AG04449 (cell line): ENCODE measurements around the gene PATJ.

Source experiments
- CTCF ChIA-PET: fragments of 350-600 bp; formaldehyde crosslinking; extraction: SDS; loops from one replicate; lab custom pipeline; 2021; ENCODE audit warnings: antibody characterized with exemption; lab: Yijun Ruan, JAX
- POLR2A ChIA-PET: fragments of 400-600, 350-600 bp; formaldehyde crosslinking; extraction: SDS; loops from one replicate; lab custom pipeline; 2020; ENCODE audit warnings: antibody characterized with exemption, inconsistent platforms; lab: Yijun Ruan, JAX
- DNase-seq: peaks from one replicate; pipeline ENCODE4 v3.0.0-alpha.2; 2010; ENCODE audit warnings: low read depth, low spot score
- H3K4me3 ChIP-seq: 2 replicates; pipeline ENCODE4 v1.5.1; 2011; ENCODE audit warnings: low read depth, mild to moderate bottlenecking, control low read depth, low read length
- TF ChIP-seq, protein P1 (sequence below): IDR thresholded peaks from one replicate; pipeline ENCODE4 v1.5.1; 2011; ENCODE audit warnings: mild to moderate bottlenecking, moderate library complexity, low read length, control low read depth, inconsistent platforms; ENCODE audit not compliant: insufficient read depth; ENCODE audit errors: missing control alignments

PATJ gene

DNA sequence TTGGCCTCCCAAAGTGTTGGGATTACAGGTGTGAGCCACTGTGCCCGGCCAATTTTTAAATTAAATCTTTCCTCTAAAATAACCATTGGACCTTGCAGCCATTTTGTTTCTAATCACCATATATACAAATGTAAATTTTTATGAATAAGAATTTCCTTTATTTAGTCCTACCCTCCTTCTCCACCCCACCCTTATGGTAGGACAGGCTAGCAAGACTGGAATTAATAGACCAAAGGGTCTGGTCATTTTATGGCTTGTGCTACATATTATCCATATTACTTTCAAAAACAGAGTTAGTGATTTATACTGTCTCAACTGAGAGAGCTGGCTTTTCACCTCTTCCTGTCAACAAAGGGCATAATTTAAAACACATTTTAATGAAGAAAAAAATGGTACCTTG, 478.9 kb downstream of the PATJ start:
- ChIA-PET CTCF (no interaction called here), POLR2A (no interaction called here)
- no peak overlapping the region for H3K4me3 ChIP-seq
- TF ChIP-seq, protein P1, sequence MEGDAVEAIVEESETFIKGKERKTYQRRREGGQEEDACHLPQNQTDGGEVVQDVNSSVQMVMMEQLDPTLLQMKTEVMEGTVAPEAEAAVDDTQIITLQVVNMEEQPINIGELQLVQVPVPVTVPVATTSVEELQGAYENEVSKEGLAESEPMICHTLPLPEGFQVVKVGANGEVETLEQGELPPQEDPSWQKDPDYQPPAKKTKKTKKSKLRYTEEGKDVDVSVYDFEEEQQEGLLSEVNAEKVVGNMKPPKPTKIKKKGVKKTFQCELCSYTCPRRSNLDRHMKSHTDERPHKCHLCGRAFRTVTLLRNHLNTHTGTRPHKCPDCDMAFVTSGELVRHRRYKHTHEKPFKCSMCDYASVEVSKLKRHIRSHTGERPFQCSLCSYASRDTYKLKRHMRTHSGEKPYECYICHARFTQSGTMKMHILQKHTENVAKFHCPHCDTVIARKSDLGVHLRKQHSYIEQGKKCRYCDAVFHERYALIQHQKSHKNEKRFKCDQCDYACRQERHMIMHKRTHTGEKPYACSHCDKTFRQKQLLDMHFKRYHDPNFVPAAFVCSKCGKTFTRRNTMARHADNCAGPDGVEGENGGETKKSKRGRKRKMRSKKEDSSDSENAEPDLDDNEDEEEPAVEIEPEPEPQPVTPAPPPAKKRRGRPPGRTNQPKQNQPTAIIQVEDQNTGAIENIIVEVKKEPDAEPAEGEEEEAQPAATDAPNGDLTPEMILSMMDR, result no peak
- DNase-seq, result no peak

DNA sequence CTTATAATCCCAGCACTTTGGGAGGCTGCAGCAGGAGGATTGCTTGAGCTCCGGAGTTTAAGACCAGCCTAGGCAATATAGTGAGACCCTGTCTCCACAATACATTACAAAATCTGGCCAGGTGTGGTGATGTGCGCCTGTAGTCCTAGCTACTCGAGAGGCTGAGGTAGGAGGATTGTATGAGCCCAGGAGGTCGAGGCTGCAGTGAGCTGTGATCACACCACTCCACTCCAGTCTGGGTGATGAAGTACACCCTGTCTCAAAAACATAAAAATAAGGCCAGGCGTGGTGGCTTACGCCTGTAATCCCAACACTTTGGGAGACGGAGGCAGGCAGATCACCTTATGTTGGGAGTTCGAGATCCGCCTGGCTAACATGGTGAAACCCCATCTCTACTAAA, 480.0 kb downstream of the PATJ start:
- CTCF ChIA-PET, result no interaction called here
- TF ChIP-seq, protein P1, result no peak
- no peak for DNase-seq
- no peak overlapping the region for H3K4me3 ChIP-seq
- POLR2A ChIA-PET, result no interaction called here

DNA sequence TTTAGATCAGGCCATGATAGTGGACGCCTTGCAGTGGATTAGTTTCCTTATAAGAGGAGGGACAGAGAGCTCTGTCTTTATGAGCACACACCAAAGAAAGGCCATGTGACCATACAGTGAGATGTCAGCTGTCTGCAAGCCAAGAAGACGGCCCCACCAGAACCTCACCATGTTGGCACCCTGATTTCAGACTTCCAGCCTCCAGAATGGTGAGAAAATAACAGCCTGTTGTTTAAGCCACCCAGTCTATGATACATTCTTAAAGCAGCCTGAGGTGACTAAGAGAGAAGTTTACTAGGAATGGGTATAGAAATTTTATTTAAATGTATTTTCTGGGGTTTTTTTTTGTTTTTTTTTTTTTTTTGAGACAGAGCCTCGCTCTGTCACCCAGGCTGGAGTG, 481.9 kb downstream of the PATJ start:
- no peak for DNase-seq
- ChIA-PET CTCF (no interaction called here), POLR2A (no interaction called here)
- H3K4me3 ChIP-seq, result no peak overlapping the region
- TF ChIP-seq, protein P1, result no peak

DNA sequence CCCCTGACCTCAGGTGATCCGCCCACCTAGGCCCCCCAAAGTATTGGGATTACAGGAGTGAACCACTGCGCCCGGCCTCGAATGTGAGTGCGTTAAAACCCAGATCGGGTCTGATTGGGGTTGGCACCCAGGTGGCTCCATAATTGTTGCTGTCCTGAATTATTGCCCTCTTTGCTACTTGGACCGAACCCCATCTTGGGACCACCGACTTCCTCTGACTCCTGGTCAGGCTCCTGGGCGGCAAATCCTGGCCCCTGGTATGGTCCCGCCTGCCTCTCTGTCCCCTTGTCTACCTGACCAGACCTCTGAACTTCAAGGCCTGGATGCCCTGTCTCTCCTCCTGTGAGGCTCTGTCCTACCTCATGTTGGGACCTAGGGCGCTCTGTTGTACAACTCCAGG, 485.2 kb downstream of the PATJ start:
- POLR2A ChIA-PET, result no interaction called here
- DNase-seq, result no peak
- TF ChIP-seq, protein P1, result no peak
- CTCF ChIA-PET, result no interaction called here
- H3K4me3 ChIP-seq, result no peak overlapping the region
